Effector CD8-positive, alpha-beta T cell (primary cell): ENCODE measurements around the gene PROM2.
"Not testable (repeated sequence)": the region's sequence is repeated elsewhere in the genome, so short reads cannot be mapped to it uniquely, and the experiment has no call there.

ENCODE experiments used
- DNase-seq: peaks from one replicate; lab custom pipeline; 2025; lab: John Stamatoyannopoulos, UW

The PROM2 gene

DNA sequence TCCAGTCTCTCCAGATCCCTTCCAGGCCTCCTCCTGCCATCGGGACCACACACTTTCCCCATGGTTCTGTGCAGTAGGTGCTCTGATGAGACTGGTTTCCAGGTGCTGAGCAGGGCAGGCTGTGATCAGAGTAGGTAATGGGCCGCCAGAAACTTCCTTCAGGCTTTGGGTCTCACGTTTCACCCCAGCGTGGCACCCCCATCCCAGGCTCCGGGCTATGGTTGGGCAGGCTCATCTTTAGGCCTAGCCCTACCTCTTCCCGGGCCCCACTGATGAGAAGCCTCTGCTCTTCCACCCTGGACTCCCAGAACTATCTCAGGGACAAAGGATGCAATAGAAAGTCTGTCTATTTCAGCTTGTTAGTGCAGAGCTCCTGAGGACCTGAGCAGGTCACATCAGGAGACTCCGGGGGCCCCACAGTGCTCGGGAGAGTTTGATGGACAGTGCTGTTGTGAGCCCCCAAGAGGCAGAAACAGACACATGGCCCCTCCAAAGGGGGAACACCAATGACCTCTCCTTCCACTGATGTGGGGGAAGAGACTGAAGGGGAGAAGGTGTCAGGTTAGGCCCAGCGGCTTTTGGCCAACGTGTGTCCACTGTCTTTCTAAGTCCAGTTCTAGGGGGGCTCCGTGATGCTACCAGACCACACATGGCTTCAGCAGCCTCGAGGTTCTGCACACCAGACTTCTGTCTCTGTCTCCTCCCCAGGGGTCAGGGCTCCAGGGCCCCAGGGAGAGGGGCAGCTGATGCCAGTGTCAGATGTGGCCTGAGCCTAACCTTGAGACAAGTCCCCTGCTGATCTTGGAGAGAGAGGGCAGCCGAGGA lies 5.8 kb upstream of the PROM2 start:
- no peak for DNase-seq

DNA sequence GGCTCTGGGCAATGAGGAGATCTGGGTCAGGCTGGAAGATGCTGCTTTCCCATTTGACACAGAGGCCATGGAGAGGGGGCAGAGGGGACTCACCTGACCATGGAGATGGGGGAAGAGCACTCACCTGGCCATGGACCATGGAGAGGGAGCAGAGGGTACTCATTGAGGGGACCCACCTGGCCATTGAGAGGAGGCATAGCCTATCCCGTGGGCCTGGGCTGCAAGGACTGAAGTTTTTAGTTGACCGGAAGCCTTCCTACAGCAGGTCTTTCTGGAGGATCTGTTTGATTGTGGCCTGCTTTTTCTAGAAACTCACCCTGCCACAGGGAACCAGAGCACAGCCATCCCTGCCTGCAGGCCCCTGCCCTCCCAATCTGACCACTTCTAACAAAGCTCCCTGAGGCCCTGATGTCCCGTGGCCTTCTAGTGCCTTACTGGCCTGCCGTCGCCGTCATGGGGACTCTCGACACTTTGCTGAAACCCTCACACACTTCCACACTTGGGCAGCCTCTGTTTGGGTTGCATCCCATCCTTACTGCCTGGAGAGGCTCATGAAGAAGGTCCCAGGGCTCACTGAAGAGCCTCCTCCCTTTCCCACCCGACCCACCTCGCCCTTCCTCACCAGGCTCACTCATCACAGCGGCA lies 5.1 kb upstream of the PROM2 start:
- no peak for DNase-seq

DNA sequence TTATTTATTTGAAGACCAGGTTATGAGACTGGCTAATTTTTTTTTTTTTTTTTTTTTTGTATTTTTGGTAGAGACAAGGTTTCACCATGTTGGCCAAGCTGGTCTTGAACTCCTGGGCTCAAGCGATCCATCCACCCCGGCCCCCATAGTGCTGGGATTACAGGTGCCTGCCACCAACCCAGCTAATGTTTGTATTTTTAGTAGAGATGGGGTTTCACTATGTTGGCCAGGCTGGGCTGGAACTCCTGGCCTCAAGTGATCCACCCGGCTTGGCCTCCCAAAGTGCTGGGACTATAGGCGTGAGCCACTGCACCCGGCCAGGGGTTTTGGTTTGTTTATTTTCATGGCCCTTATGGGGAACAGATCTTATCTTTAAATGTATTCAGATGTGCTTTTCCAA lies 4.5 kb upstream of the PROM2 start:
- DNase-seq, result not testable (repeated sequence)

DNA sequence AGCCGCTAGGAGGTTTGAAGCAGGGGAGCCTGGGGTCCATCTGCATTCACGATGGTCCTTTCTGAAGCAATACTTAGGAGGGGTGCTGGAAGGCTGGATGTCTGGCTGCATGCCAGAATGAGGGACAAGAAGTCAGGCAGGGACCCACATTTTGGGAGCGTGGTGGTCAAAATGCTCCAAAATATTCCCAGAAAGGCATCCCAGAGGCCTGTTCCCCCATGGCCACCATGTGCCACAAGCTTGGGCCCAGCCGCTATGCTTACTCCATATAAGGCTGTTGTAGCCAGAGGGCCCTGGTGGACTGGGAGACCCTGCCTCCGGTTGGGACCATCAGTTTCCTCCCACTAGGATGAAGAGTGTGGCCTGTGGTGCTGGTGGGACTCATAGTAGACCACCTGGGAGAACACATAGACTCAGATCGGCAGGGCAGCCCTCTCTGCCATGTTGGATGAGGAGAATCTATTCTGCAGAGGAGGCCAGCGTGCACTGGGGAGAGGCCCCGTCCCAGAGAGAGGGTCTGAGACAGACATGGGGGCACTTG lies 3.6 kb upstream of the PROM2 start:
- no peak for DNase-seq

DNA sequence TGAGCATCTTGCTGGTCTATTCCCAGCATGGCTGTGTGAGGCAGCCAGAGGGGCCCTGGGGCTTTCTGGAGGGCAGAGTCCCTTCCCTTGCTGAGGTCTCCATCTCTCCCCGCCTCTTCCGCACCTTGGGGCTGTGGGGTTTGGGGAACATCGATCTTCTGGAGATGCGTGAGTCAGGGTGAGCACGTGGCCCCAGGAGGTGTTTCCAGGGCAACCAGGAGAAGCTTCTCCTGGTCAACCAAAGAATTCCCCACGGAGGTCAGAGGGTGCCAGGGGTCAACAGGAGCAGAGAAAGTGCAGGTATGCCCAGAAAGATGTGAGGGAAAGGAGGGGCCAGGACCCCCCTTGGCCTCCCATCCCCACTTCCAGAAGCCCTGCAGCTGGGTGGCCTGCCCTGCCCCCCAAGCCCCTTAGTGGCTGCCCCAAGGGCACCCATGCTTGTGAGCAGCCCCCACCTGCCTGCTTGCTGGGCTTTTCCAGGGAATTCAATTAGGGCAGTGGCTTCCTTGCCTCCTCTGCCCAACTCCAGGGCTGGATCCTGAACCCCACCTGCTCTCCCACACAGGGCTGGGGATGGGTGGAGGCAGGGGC lies 2.8 kb upstream of the PROM2 start:
- no peak for DNase-seq

DNA sequence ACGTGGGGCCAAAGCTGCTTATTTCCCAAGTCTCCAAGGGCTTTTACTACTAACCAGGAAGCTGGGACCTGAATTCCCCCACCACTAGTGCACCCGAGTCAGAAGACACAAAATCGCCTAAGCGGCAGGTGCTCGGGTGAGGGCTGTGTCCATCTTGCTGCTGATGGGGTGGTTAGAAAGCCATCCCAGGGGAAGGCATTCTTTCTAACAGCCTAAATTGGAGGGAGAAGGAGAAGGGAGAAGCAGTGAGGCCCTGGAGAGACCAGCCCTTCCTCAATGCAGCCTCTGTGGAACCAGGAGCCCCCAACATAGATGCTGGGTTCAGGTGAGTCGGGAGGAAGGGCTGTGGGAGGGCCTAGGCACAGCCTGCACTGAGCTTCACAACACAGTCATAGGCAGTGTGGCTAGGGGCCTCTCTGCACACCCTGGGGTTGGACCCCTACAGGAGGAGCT lies 1.9 kb upstream of the PROM2 start:
- no peak for DNase-seq

DNA sequence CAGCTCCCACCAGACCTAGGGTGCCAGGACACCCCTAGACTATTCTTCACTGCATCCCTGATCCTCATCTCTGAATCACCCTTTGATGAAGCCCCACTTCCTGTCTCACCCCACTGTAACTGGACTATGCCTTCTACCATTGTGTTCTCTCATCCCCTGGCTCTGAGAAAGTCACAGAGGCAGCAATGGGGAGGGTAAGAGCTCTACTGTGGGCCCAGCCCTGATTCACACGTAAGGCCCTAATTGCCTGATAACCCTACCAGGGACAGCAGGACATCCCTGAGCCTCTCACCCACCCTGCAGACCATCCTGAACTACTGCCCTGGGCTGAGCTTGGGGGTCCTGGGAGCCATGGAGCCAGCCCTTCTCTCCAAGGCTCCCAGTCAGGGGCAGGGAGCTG lies 1.5 kb upstream of the PROM2 start:
- no peak for DNase-seq

DNA sequence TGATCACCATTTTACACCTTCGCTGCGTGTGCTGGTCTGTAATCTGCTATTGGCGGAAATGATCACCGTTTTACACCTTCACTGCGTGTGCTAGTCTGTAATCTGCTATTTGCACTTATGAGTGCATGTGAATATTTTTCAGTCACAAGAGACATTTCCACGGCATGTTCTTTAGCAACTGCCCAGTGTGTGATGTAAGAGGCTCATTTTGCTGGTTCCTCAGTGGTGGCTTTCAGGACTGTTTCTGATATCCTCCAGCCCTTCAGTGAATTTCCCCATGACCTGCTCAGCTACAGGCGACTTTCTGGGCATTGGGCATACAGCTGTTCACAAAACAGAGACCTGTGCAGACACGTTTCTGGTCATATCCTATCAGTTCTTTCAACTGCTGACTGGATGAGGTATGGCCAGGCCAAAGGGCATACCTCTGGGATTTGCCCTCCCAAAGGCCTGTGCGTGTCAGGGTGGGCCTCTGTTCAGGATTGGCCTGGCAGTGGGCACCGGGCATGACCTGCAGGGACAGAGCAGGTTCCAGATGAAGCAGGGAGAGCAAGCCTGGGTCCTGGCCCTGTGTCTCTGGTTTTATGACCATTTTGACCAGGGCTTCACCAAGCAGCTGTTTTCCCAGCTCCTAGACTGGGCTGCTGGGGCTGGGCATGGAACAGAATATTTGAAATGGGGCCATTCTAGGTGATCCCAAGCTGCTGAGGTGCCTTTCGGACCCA lies 521 bp upstream of the PROM2 start:
- DNase-seq, result no peak

DNA sequence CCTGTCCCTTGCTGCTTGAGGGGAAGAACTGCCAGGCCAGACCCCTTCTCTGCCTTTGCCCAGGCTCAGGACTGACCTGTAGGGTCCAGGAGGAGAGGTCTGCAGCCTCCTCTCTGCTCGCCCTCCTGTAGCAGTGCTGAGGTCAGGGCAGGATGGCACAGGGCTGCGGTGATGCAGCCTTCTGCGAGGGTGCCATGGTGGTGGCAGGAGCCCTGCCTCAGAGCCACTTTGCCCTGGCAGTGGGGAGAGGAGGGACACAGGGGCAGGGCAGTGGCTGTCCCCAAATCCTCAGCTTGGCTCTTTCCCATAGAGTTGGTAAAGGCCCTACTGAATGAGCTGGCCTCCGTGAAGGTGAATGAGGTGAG lies 884 bp downstream of the PROM2 start:
- DNase-seq, result no peak

DNA sequence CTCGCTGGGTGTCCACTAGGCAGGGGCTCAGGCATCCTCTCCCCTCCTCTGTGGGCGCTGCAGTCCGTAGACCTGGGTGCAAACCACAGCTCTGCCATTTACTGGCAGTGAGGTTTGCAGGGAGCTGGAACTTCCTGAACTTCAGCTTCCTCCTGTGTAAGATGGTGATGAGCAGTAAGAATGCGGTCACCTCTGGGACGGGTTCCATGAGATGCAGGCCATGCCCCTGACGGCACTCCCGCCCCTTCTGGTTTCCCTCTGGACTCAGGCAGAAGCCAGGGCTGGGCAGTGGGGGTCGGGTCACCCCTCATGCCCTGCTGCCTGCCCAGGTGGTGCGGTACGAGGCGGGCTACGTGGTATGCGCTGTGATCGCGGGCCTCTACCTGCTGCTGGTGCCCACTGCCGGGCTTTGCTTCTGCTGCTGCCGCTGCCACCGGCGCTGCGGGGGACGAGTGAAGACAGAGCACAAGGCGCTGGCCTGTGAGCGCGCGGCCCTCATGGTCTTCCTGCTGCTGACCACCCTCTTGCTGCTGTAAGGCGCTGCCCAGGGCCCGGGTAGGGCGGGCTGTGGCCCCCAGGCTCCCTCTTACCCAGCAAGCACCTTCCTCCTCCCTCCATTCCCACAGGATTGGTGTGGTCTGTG lies 1.5 kb downstream of the PROM2 start:
- DNase-seq, result no peak

DNA sequence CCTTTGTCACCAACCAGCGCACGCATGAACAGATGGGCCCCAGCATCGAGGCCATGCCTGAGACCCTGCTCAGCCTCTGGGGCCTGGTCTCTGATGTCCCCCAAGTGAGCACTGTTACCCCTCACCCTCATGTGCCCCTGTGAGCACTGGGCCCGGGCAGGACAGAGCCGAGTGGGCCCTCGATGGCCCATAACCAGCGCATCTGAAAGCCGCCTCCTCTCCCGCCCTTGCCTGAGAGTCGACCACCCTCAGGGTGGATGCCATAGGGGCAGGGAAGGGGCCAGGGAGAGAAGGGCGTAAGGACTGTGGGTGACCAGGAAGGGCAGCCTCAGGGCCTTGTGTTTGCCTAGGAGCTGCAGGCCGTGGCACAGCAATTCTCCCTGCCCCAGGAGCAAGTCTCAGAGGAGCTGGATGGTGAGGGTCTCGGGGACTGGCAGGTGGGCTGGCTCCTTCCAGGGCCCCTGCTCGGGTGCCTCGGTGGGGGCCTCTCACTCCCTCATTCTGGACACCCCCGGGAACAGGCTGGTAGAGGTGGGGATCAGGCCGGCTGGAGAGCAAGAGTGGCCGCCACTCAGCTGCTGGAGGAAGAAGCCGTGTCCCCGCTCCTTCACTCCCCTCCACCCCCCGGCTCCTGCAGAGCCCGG lies 2.1 kb downstream of the PROM2 start:
- no peak for DNase-seq

DNA sequence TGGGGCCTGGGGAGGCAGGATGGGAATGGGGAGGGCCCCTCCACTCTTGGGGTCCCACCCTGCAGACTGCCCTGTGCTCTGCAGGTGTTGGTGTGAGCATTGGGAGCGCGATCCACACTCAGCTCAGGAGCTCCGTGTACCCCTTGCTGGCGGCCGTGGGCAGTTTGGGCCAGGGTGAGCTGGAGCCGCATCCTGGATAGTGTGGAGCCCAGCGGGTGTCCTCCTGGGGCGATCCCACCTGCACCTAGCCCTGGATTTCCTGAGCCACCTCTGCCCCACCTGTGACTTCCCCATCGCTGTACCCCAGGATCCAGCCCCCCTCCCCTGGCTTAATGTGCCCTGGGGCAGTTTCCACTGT lies 2.6 kb downstream of the PROM2 start:
- no peak for DNase-seq

DNA sequence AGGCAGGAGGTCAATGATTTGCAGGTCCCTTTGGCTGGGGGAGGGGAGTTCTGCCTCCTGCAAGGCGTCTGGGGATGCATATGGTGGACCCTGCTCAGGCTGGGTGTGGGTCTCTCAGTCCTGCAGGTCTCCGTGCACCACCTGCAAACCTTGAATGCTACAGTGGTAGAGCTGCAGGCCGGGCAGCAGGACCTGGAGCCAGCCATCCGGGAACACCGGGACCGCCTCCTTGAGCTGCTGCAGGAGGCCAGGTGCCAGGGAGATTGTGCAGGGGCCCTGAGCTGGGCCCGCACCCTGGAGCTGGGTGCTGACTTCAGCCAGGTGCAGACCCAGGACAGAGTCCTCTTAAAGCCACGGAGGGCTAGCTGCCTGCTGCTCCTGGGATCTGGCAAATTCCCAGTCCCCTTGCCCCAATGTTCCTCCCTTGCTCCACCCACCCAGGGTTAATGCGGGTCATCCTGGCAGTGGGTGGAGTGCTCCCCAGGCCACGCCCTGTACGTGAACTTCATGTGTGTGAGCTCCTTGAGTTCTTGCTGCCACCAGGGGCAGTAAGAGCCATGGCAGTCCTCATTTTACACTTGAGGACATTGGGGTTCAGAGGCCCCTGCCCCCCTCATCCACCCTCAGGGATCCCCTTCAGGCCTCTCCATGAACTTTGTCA lies 3.1 kb downstream of the PROM2 start:
- no peak for DNase-seq

DNA sequence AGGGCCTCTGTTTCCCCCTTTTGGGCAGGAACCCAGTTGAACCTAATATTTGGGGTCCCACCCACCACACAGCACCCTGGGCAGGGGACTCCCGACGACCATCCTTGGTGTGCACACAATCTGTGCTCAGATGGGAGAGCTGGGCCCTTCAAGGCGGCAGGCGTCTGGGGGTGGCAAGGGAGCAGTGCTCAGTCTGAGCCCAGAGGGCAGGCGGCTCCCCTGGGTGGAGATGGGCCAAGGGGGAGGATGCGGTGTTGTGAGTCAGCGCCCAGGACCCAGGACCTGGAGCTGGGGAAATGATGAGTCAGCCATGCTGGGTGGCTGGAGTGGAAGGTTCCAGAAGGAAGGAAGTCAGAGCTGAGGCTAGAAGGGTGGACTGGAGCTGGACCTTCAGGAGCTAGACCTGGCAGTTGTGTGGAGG lies 3.8 kb downstream of the PROM2 start:
- no peak for DNase-seq

DNA sequence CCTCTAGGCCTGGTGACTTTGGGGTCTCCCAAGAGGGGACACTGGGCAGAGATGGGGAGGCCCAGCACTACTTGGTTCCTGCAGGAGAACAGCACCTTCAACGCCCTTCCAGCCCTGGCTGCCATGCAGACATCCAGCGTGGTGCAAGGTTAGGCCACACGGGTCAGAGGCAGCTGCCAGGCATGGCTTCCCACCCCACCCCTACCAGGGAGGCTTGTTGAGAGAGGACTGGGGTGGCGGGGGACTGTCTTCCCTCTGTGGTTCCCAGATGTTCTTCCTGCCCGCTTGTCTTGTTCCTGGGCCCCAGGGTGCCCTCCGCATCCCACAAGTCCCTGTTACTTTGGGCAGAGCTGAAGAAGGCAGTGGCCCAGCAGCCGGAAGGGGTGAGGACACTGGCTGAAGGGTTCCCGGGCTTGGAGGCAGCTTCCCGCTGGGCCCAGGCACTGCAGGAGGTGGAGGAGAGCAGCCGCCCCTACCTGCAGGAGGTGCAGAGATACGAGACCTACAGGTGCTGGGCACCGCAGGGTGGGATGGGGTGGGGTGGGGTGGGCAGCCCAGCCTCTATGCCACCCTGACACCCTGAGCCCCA lies 4.5 kb downstream of the PROM2 start:
- no peak for DNase-seq

DNA sequence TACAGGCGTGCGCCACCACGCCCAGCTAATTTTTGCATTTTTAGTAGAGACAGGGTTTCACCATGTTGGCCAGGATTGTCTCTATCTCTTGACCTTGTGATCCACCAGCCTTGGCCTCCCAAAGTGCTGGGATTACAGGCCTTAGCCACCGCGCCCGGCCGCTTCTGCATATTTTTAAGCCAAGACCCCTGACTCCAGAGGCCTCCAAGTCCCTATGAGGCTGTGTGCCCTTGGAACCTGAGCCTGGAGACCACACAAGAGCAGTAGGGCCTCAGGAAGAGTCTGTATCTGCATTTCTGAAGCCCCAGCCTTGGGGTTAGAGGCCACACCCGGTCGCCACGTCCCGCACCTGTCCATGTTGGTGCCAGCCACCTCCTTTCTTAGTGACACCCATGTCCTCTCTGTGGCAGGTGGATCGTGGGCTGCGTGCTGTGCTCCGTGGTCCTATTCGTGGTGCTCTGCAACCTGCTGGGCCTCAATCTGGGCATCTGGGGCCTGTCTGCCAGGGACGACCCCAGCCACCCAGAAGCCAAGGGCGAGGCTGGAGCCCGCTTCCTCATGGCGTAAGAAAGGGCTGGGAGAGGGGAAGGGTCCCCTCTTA lies 5.3 kb downstream of the PROM2 start:
- DNase-seq, result no peak

DNA sequence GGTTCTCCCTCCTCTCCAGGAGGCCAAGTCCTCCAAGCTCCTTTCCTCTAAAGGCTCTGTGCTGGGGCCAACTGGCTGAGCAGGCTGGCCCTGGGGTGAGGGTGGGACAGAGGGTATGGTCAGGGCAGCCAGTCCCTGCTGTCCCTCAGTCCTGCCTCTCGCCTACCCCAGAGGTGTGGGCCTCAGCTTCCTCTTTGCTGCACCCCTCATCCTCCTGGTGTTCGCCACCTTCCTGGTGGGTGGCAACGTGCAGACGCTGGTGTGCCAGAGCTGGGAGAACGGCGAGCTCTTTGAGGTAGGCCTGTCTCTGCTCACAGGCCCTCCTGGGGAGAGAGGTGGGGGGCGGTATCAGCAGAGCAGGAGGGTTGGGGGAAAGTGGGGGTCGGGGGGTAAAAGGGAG lies 6.8 kb downstream of the PROM2 start:
- no peak for DNase-seq

DNA sequence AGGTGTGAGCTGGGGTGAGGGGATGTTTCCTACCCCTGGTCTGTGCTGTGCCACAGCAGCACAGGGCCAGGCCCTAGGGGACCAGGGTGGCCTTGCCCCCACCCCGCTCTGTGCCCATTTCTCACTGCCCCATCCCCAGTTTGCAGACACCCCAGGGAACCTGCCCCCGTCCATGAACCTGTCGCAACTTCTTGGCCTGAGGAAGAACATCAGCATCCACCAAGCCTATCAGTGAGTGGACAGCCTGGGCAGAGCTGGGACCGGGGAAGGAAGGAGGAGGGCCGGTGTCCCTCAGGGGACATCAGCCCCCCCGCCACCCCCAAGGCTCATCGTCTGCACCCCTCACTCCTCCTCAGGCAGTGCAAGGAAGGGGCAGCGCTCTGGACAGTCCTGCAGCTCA lies 7.5 kb downstream of the PROM2 start:
- no peak for DNase-seq

DNA sequence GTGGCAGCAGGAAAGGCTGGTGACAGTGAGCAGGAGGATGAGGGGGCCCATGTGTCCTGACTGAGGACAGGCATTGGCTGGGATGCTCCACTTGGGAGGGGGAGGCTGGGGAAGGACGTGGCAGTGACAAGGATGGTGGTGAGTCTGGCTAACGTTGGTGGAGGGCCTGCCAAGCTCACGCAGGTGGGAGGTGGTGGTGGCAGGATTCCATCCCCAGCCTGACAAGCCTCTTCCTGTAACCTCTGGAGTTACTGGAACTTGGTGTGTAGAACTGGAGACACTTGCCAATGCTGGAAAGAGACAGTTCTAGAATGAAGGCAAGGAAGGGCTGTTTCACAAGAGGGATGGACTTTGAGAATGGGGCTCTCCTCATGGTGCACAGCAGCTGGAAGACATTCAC lies 8.2 kb downstream of the PROM2 start:
- no peak for DNase-seq

DNA sequence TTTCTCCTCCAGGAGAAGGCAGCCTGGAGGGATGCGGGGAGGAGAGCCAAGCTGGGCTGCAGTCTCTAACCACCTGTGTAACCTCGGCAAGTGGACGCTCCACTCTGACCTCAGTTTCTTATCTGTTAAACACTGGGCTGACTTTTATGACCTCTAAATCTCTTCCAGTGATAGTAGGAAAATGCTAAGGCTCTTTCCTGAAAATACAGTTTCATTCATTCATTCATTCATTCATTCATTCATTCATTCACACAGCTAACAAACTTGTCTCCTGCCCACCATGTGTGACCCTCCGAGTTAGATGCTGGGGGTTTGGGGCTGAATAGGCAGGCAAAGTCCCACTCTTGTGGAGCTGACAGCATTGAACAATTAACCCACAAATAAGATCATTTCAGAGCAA lies 9.3 kb downstream of the PROM2 start:
- DNase-seq, result no peak
